Endothelial cell of umbilical vein (primary cell): ENCODE data around the gene ZNF441. TPM values are rescaled to one million over a fixed set of nuclear protein-coding genes. Genes with fewer than 3 reads are reported as not detected.

Experiments used
- BruUV-seq: library from RNA; stranded (reverse); fragments of 400-500 nt; replicated peaks from 2 replicates; lab custom pipeline; 2021; lab: Mats Ljungman, UMichigan
- CTCF ChIA-PET: fragments of 300-600, 350-600 bp; sonication (Branson Sonifier 250); formaldehyde crosslinking; loops from one replicate; lab custom pipeline; 2021; ENCODE audit warnings: antibody characterized with exemption, inconsistent platforms; lab: Charles Lee
- POLR2A ChIA-PET: fragments of 300-600, 350-600 bp; sonication (Branson Sonifier 250); formaldehyde crosslinking; loops from one replicate; lab custom pipeline; 2021; ENCODE audit warnings: antibody characterized with exemption, inconsistent platforms; lab: Charles Lee
- DNase-seq: peaks from one replicate; pipeline ENCODE4 v3.0.0-alpha.2; 2011; ENCODE audit warnings: low read depth, low spot score
- FAIRE-seq: peaks from 2 replicates; lab custom pipeline; 2011; peaks lifted over from hg19 to GRCh38; lab: Jason Lieb, UNC
- H2AFZ ChIP-seq: 2 replicates; pipeline ENCODE4 v1.6.0; 2012; ENCODE audit warnings: low read depth, low read length, control low read depth, inconsistent platforms
- H3K27ac ChIP-seq: 2 replicates; pipeline ENCODE4 v1.5.1; 2011; ENCODE audit warnings: low read depth, mild to moderate bottlenecking, control low read depth, low read length, moderate library complexity; ENCODE audit not compliant: insufficient read depth
- H3K27me3 ChIP-seq, 2 experiments: 2 replicates each; pipeline versions ENCODE4 v1.6.0 to v1.6.1; 2011; ENCODE audit warnings: low read length in 2 of 2, mixed read lengths in 1 of 2; ENCODE audit not compliant: control insufficient read depth in 2 of 2, insufficient read depth in 2 of 2
- H3K36me3 ChIP-seq, 2 experiments: 2 replicates in 1 of 2; 3 replicates in 1 of 2; pipeline ENCODE4 v1.5.1; 2011; ENCODE audit warnings: low read length in 2 of 2, mild to moderate bottlenecking in 1 of 2, moderate library complexity in 1 of 2; ENCODE audit not compliant: control insufficient read depth in 2 of 2, insufficient read depth in 2 of 2; ENCODE audit errors: extremely low read depth in 1 of 2
- H3K4me1 ChIP-seq: 3 replicates; pipeline ENCODE4 v1.5.1; 2011; ENCODE audit warnings: mild to moderate bottlenecking, low read length; ENCODE audit not compliant: control insufficient read depth, insufficient read depth; ENCODE audit errors: extremely low read depth
- H3K4me2 ChIP-seq: 2 replicates; pipeline ENCODE4 v1.6.1; 2011; ENCODE audit warnings: low read length, control low read depth, mixed read lengths; ENCODE audit not compliant: insufficient read depth
- H3K4me3 ChIP-seq, 3 experiments: fragments of 200-600 bp in 1 of 3; sonication (generic), shearing (Covaris generic) in 1 of 3; replicated peaks in 1 of 3; 2 replicates each; pipeline ENCODE4 v1.5.1; 2011 to 2016; ENCODE audit warnings: control low read depth in 3 of 3, low read length in 3 of 3, mild to moderate bottlenecking in 2 of 3, inconsistent platforms in 1 of 3, low read depth in 1 of 3, moderate library complexity in 1 of 3; ENCODE audit not compliant: insufficient read depth in 1 of 3
- H3K79me2 ChIP-seq: 2 replicates; pipeline ENCODE4 v1.6.0; 2012; ENCODE audit warnings: low read length, inconsistent platforms; ENCODE audit not compliant: control insufficient read depth, insufficient read depth
- H3K9ac ChIP-seq: replicated peaks from 2 replicates; pipeline ENCODE3; 2011; ENCODE audit warnings: low read length, control low read depth; ENCODE audit not compliant: insufficient read depth; ENCODE audit errors: extremely low read depth
- H3K9me1 ChIP-seq: replicated peaks from 3 replicates; pipeline ENCODE4 v1.6.0; 2011; ENCODE audit warnings: mild to moderate bottlenecking, low read length; ENCODE audit not compliant: control insufficient read depth, insufficient read depth; ENCODE audit errors: extremely low read depth
- H3K9me3 ChIP-seq: replicated peaks from 2 replicates; pipeline ENCODE4 v1.5.1; 2012; ENCODE audit warnings: low read length, inconsistent platforms; ENCODE audit not compliant: control insufficient read depth, insufficient read depth
- H4K20me1 ChIP-seq: replicated peaks from 2 replicates; pipeline ENCODE3; 2011; ENCODE audit warnings: mild to moderate bottlenecking, low read length; ENCODE audit not compliant: control insufficient read depth, insufficient read depth; ENCODE audit errors: extremely low read depth
- CTCF ChIP-seq, 2 donors: IDR thresholded peaks; 1 replicate in 1 of 2; 2 replicates in 1 of 2; pipeline ENCODE4 v1.5.1; 2011; ENCODE audit warnings: low read length in 2 of 2, mild to moderate bottlenecking in 2 of 2, moderate library complexity in 2 of 2, control low read depth in 1 of 2, inconsistent platforms in 1 of 2, low read depth in 1 of 2; ENCODE audit not compliant: insufficient read depth in 1 of 2; ENCODE audit errors: extremely low read depth in 1 of 2
- EZH2 ChIP-seq: IDR thresholded peaks from 2 replicates; pipeline ENCODE4 v1.6.1; 2012; ENCODE audit warnings: borderline replicate concordance, low read depth, mild to moderate bottlenecking, moderate library complexity, low read length, inconsistent platforms; ENCODE audit not compliant: severe bottlenecking
- FOS ChIP-seq: IDR thresholded peaks from 2 replicates; pipeline ENCODE4 v1.6.1; 2011; ENCODE audit warnings: mild to moderate bottlenecking, low read length, moderate library complexity, borderline replicate concordance; ENCODE audit not compliant: insufficient read depth
- GATA2 ChIP-seq: IDR thresholded peaks from 2 replicates; pipeline ENCODE4 v1.7.0; 2011; ENCODE audit warnings: low read depth, mild to moderate bottlenecking, moderate library complexity, mixed read lengths, low read length; ENCODE audit not compliant: insufficient read length, insufficient read depth
- JUN ChIP-seq: IDR thresholded peaks from 2 replicates; pipeline ENCODE4 v1.6.1; 2011; ENCODE audit warnings: borderline replicate concordance, low read depth; ENCODE audit not compliant: insufficient read length, insufficient read depth
- MAX ChIP-seq: IDR thresholded peaks from 2 replicates; pipeline ENCODE4 v1.6.1; 2011; ENCODE audit not compliant: insufficient read depth, insufficient read length
- MYC ChIP-seq: IDR thresholded peaks from one replicate; pipeline ENCODE4 v1.6.1; 2011; ENCODE audit warnings: mild to moderate bottlenecking, low read depth, low read length
- POLR2A ChIP-seq: IDR thresholded peaks from 2 replicates; pipeline ENCODE4 v1.6.1; 2012; ENCODE audit warnings: low read depth, mild to moderate bottlenecking, control low read depth, low read length
- POLR2AphosphoS5 ChIP-seq: IDR thresholded peaks from 2 replicates; pipeline ENCODE4 v1.6.1; 2012; ENCODE audit warnings: low read depth, mild to moderate bottlenecking, control low read depth, low read length, moderate library complexity; ENCODE audit not compliant: insufficient read depth
- dilution Hi-C: fragments of 300-500 bp; cut with MboI; formaldehyde crosslinking; loops from one replicate; pipeline ENCODE4 v1.15.0; 2019; ENCODE audit warnings: low sequenced_read_pairs; ENCODE audit not compliant: extremely low pct_ligation_motif_present
- intact Hi-C: fragments of 100-400 bp; cut with micrococcal nuclease; formaldehyde crosslinking; loops from one replicate; pipeline ENCODE4 v1.10.0; 2022
- polyA plus RNA-seq, 4 experiments: library from polyadenylated mRNA; depleted of rRNA in 3 of 4; stranded (reverse) in 3 of 4; unstranded in 1 of 4; fragments of >200 nt; gene quantifications; 2 replicates each; pipeline versions ENCODE4 v1.2.1 to v1.2.3, GENCODE V29; 2011 to 2012; ENCODE audit warnings: missing spikeins in 1 of 4
- total RNA-seq: library from RNA; stranded (reverse); gene quantifications from 2 replicates; pipeline ENCODE4 v1.2.3, GENCODE V29; 2021

Gene ZNF441
- total and polyA plus RNA-seq, 2 donors (not counting 3 experiments of a cell fraction or from before 2014, with no cell fraction given) = 1.9 to 4.5 TPM

- H3K36me3 ChIP-seq = no peaks in the 10 kb centered on the region
- no peak overlapping the region for H3K4me3 ChIP-seq
- intact Hi-C loops = loop anchor here (5.0 kb wide), 1 partner anchor 139 kb away; the partner anchor contains the start of gene ZNF627
- H3K27me3 ChIP-seq = no peaks in the 10 kb centered on the region
- peaks cover 31% of the 10 kb centered on the region for H3K79me2 ChIP-seq
- ChIA-PET CTCF (interaction anchor here (1.3 to 3.9 kb wide), 3 partner anchors 35 to 61 kb away, joined by 5 to 26 read pairs (median 6); partner anchors contain the start of gene ZNF491), POLR2A (no interaction called here)
- H3K4me1 ChIP-seq = peaks cover 13% of the 10 kb centered on the region
- TF ChIP-seq FOS (no peak), JUN (no peak), MYC (no peak), CTCF (IDR thresholded peaks at IDR 0.05; ENCODE audit: extremely low read depth in 1 of 2, insufficient read depth in 1 of 2, low read depth in 1 of 2, low read length in 2 of 2) (no peak), POLR2AphosphoS5 (no peak), EZH2 (no peak), GATA2 (no peak), POLR2A (no peak), MAX (no peak)
- H2AFZ ChIP-seq = no peak overlapping the region
- no peaks in the 10 kb centered on the region for H3K9me1 ChIP-seq
- BruUV-seq = no TSS peak
- no peak overlapping the region for H3K9ac ChIP-seq
- no peak overlapping the region for H3K4me2 ChIP-seq
- no peaks in the 10 kb centered on the region for H4K20me1 ChIP-seq
- FAIRE-seq = no peak
- H3K9me3 ChIP-seq = no peaks in the 10 kb centered on the region
- dilution Hi-C loops = no loop called here
- DNase-seq = no peak
- no peak overlapping the region for H3K27ac ChIP-seq
Measured at GRCh38 chr19:11736696-11737095, 30.1 kb upstream of the ZNF441 start.
